ENCODE data around the gene STK4. TPM values are rescaled to one million over a fixed set of nuclear protein-coding genes. Genes with fewer than 3 reads are reported as not detected.
A peak's percentile ranks its signal among the peaks of the same experiment; 100 is the strongest.

Gene STK4
- total and polyA plus RNA-seq, 2 of the 4 experiments (the other 2 are of a cell fraction), result 10.2 to 22.2 TPM

- WGBS, 2 experiments (ENCODE audit: extremely low coverage in 2 of 2, insufficient read length in 1 of 2), result no CpG with 5 or more reads among the region's 3 CpGs
- dilution Hi-C loops (cut with HindIII; ENCODE audit: low sequenced_read_pairs, unreplicated experiment) (no loop called here), in situ Hi-C loops (cut with MboI; ENCODE audit: low sequenced_read_pairs) (loop anchor here (5.0 kb wide), 1 partner anchor 40 kb away; no protein-coding TSS in a partner anchor), intact Hi-C loops (cut with micrococcal nuclease) (loop anchor here (5.0 kb wide), 1 partner anchor 35 kb away; no protein-coding TSS in a partner anchor)
- peak overlapping the region; percentile 8; the same call in 1 of the 2 replicates for H3K56ac ChIP-seq (ENCODE audit: extremely low read depth, insufficient read depth, low read length)
- H4K20me1 ChIP-seq (ENCODE audit: insufficient read depth, low read length), result no peaks in the 10 kb centered on the region
- ATAC-seq (ENCODE audit: low read depth) (no peak), DNase-seq (no peak)
- peak overlapping the region; percentile 88 for H3K18ac ChIP-seq (ENCODE audit: low read depth, low read length)
- H2BK15ac ChIP-seq (ENCODE audit: low read depth, low read length), result peak overlapping the region; percentile 60
- peak overlapping the region; percentile 52 to 80 for H4K8ac ChIP-seq (ENCODE audit: low read depth in 2 of 2, low read length in 2 of 2)
- H3K23ac ChIP-seq (ENCODE audit: low read depth, low read length), result no peak overlapping the region
- H2AFZ ChIP-seq (replicated peaks; ENCODE audit: low read length, poor library complexity), result no peak overlapping the region
- no peak overlapping the region for H3K4me3 ChIP-seq (ENCODE audit: insufficient read depth, low read depth, low read length)
- peak overlapping the region; percentile 54; the same call in 1 of the 2 replicates for H3K4ac ChIP-seq (ENCODE audit: low read depth, low read length)
- H3K14ac ChIP-seq (replicated peaks; ENCODE audit: low read depth, low read length), result 0 out of 2 replicates have a peak overlapping the region, but pooled peaks have one; percentile 23
- H3K79me1 ChIP-seq (ENCODE audit: low read depth in 1 of 2, low read length in 2 of 2), result no peaks in the 10 kb centered on the region
- POLR2A ChIA-PET (ENCODE audit: unreplicated experiment), result interaction anchor here (0.6 kb wide), 1 partner anchor 1630 kb away, joined by 3 read pairs; no protein-coding TSS in a partner anchor
- peak overlapping the region; percentile 38; the same call in 1 of the 2 replicates for H3K9ac ChIP-seq (ENCODE audit: low read depth, low read length)
- H4K91ac ChIP-seq (ENCODE audit: insufficient read depth, low read depth, low read length), result peak overlapping the region; percentile 84
- H3K9me1 ChIP-seq (ENCODE audit: insufficient read depth, low read length), result no peaks in the 10 kb centered on the region
- peak overlapping the region; percentile 24; the same call in 1 of the 2 replicates for H3K4me2 ChIP-seq (ENCODE audit: low read depth, low read length)
- H2BK5ac ChIP-seq (ENCODE audit: low read depth, low read length, poor library complexity, severe bottlenecking), result peak overlapping the region; percentile 98
- H2BK120ac ChIP-seq (ENCODE audit: low read depth, low read length), result peak overlapping the region; percentile 83
- H3K9me3 ChIP-seq (ENCODE audit: control insufficient read depth, insufficient read depth, low read length), result no peaks in the 10 kb centered on the region
- CTCF ChIA-PET, result interaction anchor here (1.0 to 1.3 kb wide), 2 partner anchors 11 to 25 kb away, joined by 3 read pairs; no protein-coding TSS in a partner anchor
- H3K27ac ChIP-seq (ENCODE audit: insufficient read depth, low read length), result peak overlapping the region; percentile 83
- TF ChIP-seq RFX5 (IDR thresholded peaks at IDR 0.05; ENCODE audit: low read depth, low read length) (no peak), RAD21 (IDR thresholded peaks at IDR 0.05; ENCODE audit: low read length) (no peak), BHLHE40 (IDR thresholded peaks at IDR 0.05; ENCODE audit: low read depth, low read length) (no peak), CEBPB (IDR thresholded peaks at IDR 0.05; ENCODE audit: low read depth, low read length) (no peak), SMC3 (IDR thresholded peaks at IDR 0.05; ENCODE audit: low read depth, low read length) (no peak)
- H3K36me3 ChIP-seq (ENCODE audit: control insufficient read depth, insufficient read depth, low read length), result no peaks in the 10 kb centered on the region
- peak overlapping the region; percentile 73 for H2BK20ac ChIP-seq (ENCODE audit: low read depth, low read length)
- peaks cover 11% of the 10 kb centered on the region for H3K4me1 ChIP-seq (ENCODE audit: control insufficient read depth, insufficient read depth, low read length)
- peak overlapping the region; percentile 46; the same call in 1 of the 2 replicates for H2AK5ac ChIP-seq (ENCODE audit: low read depth, low read length)
- H3K27me3 ChIP-seq (ENCODE audit: control insufficient read depth, insufficient read depth, low read length), result no peaks in the 10 kb centered on the region
- no peak overlapping the region for H2AK9ac ChIP-seq (replicated peaks; ENCODE audit: low read depth, low read length, poor library complexity)
- no TSS peak for BruUV-seq (replicated peaks)
- peak overlapping the region; percentile 77 for H4K5ac ChIP-seq (ENCODE audit: low read depth, low read length)
Measured at GRCh38 chr20:45087097-45087790, 120.9 kb downstream of the STK4 start.
